Pancreas (tissue), 10 donors: ENCODE results near the gene GPRC5A. TPM values are rescaled to one million over a fixed set of nuclear protein-coding genes. Genes with fewer than 3 reads are reported as not detected.
"Not testable (repeated sequence)": the region's sequence is repeated elsewhere in the genome, so short reads cannot be mapped to it uniquely, and the experiment has no call there.

ENCODE experiments used
- ATAC-seq, 4 donors: fragments of 200-7000 bp; cut with Tn5 transposase; one replicate each; pipeline versions ENCODE4 v1.8.0 to v1.9.1; 2020; ENCODE audit warnings: mild to moderate bottlenecking in 4 of 4, moderate library complexity in 4 of 4
- DNase-seq, 6 donors: peaks; one replicate each; pipeline ENCODE4 v3.0.0-alpha.2; 2020
- FAIRE-seq: peaks from 2 replicates; lab custom pipeline; 2012; peaks lifted over from hg19 to GRCh38; lab: Jason Lieb, UNC
- H3K27ac ChIP-seq, 4 donors: fragments of 200-600 bp; sonication (generic); 1 replicate in 3 of 4; 2 replicates in 1 of 4; pipeline versions ENCODE4 v1.5.0 to v1.8.0; 2020
- H3K27me3 ChIP-seq, 4 donors: fragments of 200-600 bp; one replicate each; pipeline ENCODE4 v1.8.0; 2021
- H3K36me3 ChIP-seq, 3 donors: fragments of 200-600 bp; sonication (generic) in 1 of 3; one replicate each; pipeline versions ENCODE4 v1.5.0 to v1.8.0; 2020 to 2021
- H3K4me1 ChIP-seq, 3 donors: fragments of 200-600 bp; one replicate each; pipeline ENCODE4 v1.8.0; 2021
- H3K4me3 ChIP-seq, 4 donors: fragments of 200-600 bp; sonication (generic) in 2 of 4; one replicate each; pipeline versions ENCODE4 v1.5.0 to v1.8.0; 2020 to 2021
- H3K9me3 ChIP-seq, 4 donors: fragments of 200-600 bp; one replicate each; pipeline ENCODE4 v1.8.0; 2021
- WGBS, 2 donors: extraction: QIAGEN DNeasy Blood & Tissue Kit; methylation state at CpG; one replicate each; pipeline ENCODE4 v1.1.7; 2013; 5-methylcytosine and 5-hydroxymethylcytosine counted together
- intact Hi-C, 3 donors: fragments of 100-400 bp; cut with DNase I; formaldehyde crosslinking; loops; one replicate each; pipeline versions ENCODE4 v1.11.1 to v1.14.2; 2022
- polyA plus RNA-seq, 2 donors: library from polyadenylated mRNA; stranded (reverse); fragments of 200-250 nt; gene quantifications; one replicate each; pipeline ENCODE4 v1.2.3, GENCODE V29; 2013
- total RNA-seq, 6 donors: library from RNA; stranded (reverse); fragmentation: NEBNext Ultra II Directional in 4 of 6; extraction: Animal tissue kit (Norgen Biotek cat#: 25700) in 4 of 6; gene quantifications; one replicate each; pipeline versions ENCODE4 v1.2.1 to v1.2.4, GENCODE V29; 2021 to 2023
- TF ChIP-seq, protein P1 (sequence below), 4 donors: fragments of 200-600 bp; sonication (generic) in 3 of 4; IDR thresholded peaks; one replicate each; pipeline versions ENCODE4 v1.5.0 to v1.8.0; 2021; ENCODE audit warnings: antibody characterized with exemption in 4 of 4
- donor health status: healthy with polysubstance abuse.
- donor health status: DM: no; HTN: no; CAD: no; lungs with moderate emphysema.
- donor health status: DM: no; HTN: no; CAD: no.
- donor health status: control.
- donor health status: control.
- donor health status: Bipolar disorder and iron deficiency.
- donor health status: DM: yes; HTN: yes; CAD: no.
- donor health status: DM: no; HTN: no; CAD: no.
- donor health status: DM: no; HTN: no; CAD: no.
- donor health status: DM: yes; HTN: yes; CAD: no.

Gene GPRC5A, protein sequence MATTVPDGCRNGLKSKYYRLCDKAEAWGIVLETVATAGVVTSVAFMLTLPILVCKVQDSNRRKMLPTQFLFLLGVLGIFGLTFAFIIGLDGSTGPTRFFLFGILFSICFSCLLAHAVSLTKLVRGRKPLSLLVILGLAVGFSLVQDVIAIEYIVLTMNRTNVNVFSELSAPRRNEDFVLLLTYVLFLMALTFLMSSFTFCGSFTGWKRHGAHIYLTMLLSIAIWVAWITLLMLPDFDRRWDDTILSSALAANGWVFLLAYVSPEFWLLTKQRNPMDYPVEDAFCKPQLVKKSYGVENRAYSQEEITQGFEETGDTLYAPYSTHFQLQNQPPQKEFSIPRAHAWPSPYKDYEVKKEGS
- 10 to 100 TPM in 1 of 6 donors, 1 to 10 TPM in 5; 1.9 to 11.0 (median 3.6) TPM for total RNA-seq
- polyA plus RNA-seq = 1 to 10 TPM in 1 of 2 donors, under 1 TPM in 1; 0.96 to 1.1 TPM

- Histone ChIP-seq H3K9me3 (no peaks in the 10 kb centered on the region), H3K27me3 (no peaks in the 10 kb centered on the region), H3K4me3 (peak within 1 kb of the TSS; percentile 21 to 64 (median 40)), H3K4me1 (peaks cover 0 to 4% (median 0%) of the 10 kb centered on the region in 3 donors), H3K27ac (peak within 1 kb of the TSS; percentile 59 to 92 (median 83)), H3K36me3 (no peaks in the 10 kb centered on the region)
- ATAC-seq = peak; percentile 86 to 90 (median 88)
- whole genome bisulfite sequencing, 2 donors = 1% methylated on average over 47 to 50 of the region's 50 CpGs
- TF ChIP-seq, protein P1, sequence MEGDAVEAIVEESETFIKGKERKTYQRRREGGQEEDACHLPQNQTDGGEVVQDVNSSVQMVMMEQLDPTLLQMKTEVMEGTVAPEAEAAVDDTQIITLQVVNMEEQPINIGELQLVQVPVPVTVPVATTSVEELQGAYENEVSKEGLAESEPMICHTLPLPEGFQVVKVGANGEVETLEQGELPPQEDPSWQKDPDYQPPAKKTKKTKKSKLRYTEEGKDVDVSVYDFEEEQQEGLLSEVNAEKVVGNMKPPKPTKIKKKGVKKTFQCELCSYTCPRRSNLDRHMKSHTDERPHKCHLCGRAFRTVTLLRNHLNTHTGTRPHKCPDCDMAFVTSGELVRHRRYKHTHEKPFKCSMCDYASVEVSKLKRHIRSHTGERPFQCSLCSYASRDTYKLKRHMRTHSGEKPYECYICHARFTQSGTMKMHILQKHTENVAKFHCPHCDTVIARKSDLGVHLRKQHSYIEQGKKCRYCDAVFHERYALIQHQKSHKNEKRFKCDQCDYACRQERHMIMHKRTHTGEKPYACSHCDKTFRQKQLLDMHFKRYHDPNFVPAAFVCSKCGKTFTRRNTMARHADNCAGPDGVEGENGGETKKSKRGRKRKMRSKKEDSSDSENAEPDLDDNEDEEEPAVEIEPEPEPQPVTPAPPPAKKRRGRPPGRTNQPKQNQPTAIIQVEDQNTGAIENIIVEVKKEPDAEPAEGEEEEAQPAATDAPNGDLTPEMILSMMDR (IDR thresholded peaks at IDR 0.05) = no peak
- intact Hi-C loops = no loop called here
- peak; percentile 82 to 90 (median 87) for DNase-seq
- no peak for FAIRE-seq
Observed at GRCh38 chr12:12891080-12891880, at the start of gene GPRC5A. TSS of gene GPRC5A (plus strand) at chr12:12891562. CDS start at chr12:12908250, 16,688 bp downstream.

DNA sequence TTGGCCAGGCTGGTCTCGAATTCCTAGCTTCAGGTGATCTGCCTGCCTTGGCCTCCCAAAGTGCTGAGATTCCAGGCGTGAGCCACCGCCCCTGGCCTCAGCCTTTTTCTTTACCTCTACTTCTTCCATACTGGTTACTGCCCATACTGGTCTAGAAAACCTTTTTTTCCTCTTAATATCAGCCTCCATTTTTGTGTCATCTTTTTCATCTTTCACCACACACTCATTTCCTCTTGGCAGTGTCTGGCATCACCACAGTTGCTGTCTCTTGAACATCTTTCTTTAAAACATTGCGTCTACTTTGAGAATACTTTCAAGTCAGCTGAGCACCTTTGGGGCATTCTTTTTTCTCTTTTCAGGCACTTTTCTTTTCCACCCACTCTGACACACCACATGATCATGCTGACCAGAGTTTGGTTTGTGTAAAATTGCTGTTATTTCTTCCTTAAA, 45.5 kb upstream of the GPRC5A start:
- WGBS, 2 donors = 87 to 89% methylated on average over 4 of the region's 4 CpGs
- TF ChIP-seq, protein P1 (IDR thresholded peaks at IDR 0.05) = no peak
- H3K4me3 ChIP-seq = no peak overlapping the region
- no peaks in the 10 kb centered on the region for H3K36me3 ChIP-seq
- H3K4me1 ChIP-seq = no peaks in the 10 kb centered on the region
- H3K27me3 ChIP-seq = no peaks in the 10 kb centered on the region
- ATAC-seq (no peak), FAIRE-seq (no peak), DNase-seq (no peak)
- no peaks in the 10 kb centered on the region for H3K9me3 ChIP-seq
- intact Hi-C loops = no loop called here
- no peak overlapping the region for H3K27ac ChIP-seq

DNA sequence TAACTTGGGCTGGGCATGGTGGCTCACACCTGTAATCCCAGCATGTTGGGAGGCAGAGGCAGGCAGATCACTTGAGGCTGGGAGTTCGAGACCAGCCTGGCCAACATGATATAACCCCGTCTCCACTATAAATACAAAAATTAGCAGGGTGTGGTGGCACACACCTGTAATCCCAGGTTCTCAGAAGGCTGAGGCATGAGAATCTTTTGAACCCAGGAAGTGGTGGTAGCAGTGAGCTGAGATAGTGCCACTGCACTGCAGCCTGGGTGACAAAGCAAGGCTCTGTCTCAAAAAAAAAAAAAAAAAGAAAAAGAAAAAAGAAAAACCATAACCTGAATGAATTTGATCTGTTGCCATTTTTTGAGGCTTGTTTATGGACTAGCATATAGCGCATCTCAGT, 44.6 kb upstream of the GPRC5A start:
- FAIRE-seq, intact Hi-C loops, H3K27ac ChIP-seq, H3K36me3 ChIP-seq, H3K4me1 ChIP-seq, H3K27me3 ChIP-seq, H3K9me3 ChIP-seq, ATAC-seq, H3K4me3 ChIP-seq, DNase-seq: not testable (repeated sequence)
- 97 to 99% methylated on average over 3 of the region's 3 CpGs for WGBS, 2 donors

GRCh38 chr12:12853435-12853834, 37.9 kb upstream of the GPRC5A start:
- no peak for ATAC-seq

GRCh38 chr12:12859690-12860089, 31.7 kb upstream of the GPRC5A start:
- no peak for FAIRE-seq
- no peak for ATAC-seq
- intact Hi-C loops = no loop called here

More at GRCh38 chr12:12853435-12853834, 37.9 kb upstream of the GPRC5A start:
- H3K36me3 ChIP-seq = no peaks in the 10 kb centered on the region
- no peaks in the 10 kb centered on the region for H3K4me1 ChIP-seq
- TF ChIP-seq, protein P1 (IDR thresholded peaks at IDR 0.05) = no peak
- no peak for DNase-seq
- H3K9me3 ChIP-seq = no peaks in the 10 kb centered on the region
- no peak overlapping the region for H3K4me3 ChIP-seq
- FAIRE-seq = no peak
- intact Hi-C loops = no loop called here
- WGBS, 2 donors = 55 to 63% methylated on average over 3 of the region's 3 CpGs
- no peaks in the 10 kb centered on the region for H3K27me3 ChIP-seq
- H3K27ac ChIP-seq = no peak overlapping the region

More at GRCh38 chr12:12859690-12860089, 31.7 kb upstream of the GPRC5A start:
- 46 to 63% methylated on average over 1 of the region's 1 CpG for WGBS, 2 donors
- no peak for DNase-seq
- H3K4me1 ChIP-seq = no peaks in the 10 kb centered on the region
- H3K9me3 ChIP-seq = no peaks in the 10 kb centered on the region
- H3K27ac ChIP-seq = no peak overlapping the region
- no peaks in the 10 kb centered on the region for H3K36me3 ChIP-seq
- H3K27me3 ChIP-seq = no peaks in the 10 kb centered on the region
- H3K4me3 ChIP-seq = no peak overlapping the region
- TF ChIP-seq, protein P1 (IDR thresholded peaks at IDR 0.05) = no peak
